Measurements from ENCODE around the gene MTCL3.

The MTCL3 gene

GRCh38 chr6:127539272-127539671, 20.1 kb upstream of the MTCL3 start:
- Histone ChIP-seq H3K36me3 (replicated peaks; ENCODE audit: insufficient read depth, low read depth) (no peaks in the 10 kb centered on the region), H4K20me1 (ENCODE audit: insufficient read depth, poor library complexity, severe bottlenecking) (no peaks in the 10 kb centered on the region), H3K4me2 (no peak overlapping the region), H3K4me1 (ENCODE audit: insufficient read depth) (no peaks in the 10 kb centered on the region), H3K4me3 (no peak overlapping the region), H3K79me2 (no peaks in the 10 kb centered on the region), H3K9me3 (ENCODE audit: low read depth) (no peaks in the 10 kb centered on the region), H3K27ac (no peak overlapping the region), H3K27me3 (peaks cover 12% of the 10 kb centered on the region), H2AFZ (no peak overlapping the region), H3K9me2 (replicated peaks; ENCODE audit: insufficient read depth) (no peaks in the 10 kb centered on the region)
- DNase-seq (ENCODE audit: low spot score): peak; percentile 10
- WGBS (ENCODE audit: low lambda C conversion rate, missing lambda C conversion rate): 53% methylated on average over 2 of the region's 2 CpGs
- peak; percentile 57 for TF ChIP-seq CTCF (IDR thresholded peaks at IDR 0.05; ENCODE audit: poor library complexity)
- no peak for TF ChIP-seq EZH2phosphoT487 (IDR thresholded peaks at IDR 0.05; ENCODE audit: low read depth, severe bottlenecking, unreplicated experiment)
- no peak for TF ChIP-seq EZH2 (IDR thresholded peaks at IDR 0.05; ENCODE audit: borderline replicate concordance)

- TF ChIP-seq EZH2phosphoT487 (IDR thresholded peaks at IDR 0.05; ENCODE audit: low read depth, severe bottlenecking, unreplicated experiment): no peak
- no peak for TF ChIP-seq CTCF (IDR thresholded peaks at IDR 0.05; ENCODE audit: poor library complexity)
- no peak for TF ChIP-seq EZH2 (IDR thresholded peaks at IDR 0.05; ENCODE audit: borderline replicate concordance)
- Histone ChIP-seq H4K20me1 (ENCODE audit: insufficient read depth, poor library complexity, severe bottlenecking) (no peaks in the 10 kb centered on the region), H3K27ac (no peak overlapping the region), H3K9me3 (ENCODE audit: low read depth) (no peaks in the 10 kb centered on the region), H3K36me3 (replicated peaks; ENCODE audit: insufficient read depth, low read depth) (no peaks in the 10 kb centered on the region), H3K4me2 (no peak overlapping the region), H3K27me3 (peaks cover 12% of the 10 kb centered on the region), H3K9me2 (replicated peaks; ENCODE audit: insufficient read depth) (no peaks in the 10 kb centered on the region), H2AFZ (no peak overlapping the region), H3K79me2 (no peaks in the 10 kb centered on the region), H3K4me3 (no peak overlapping the region), H3K4me1 (ENCODE audit: insufficient read depth) (no peaks in the 10 kb centered on the region)
- 72% methylated on average over 2 of the region's 2 CpGs for WGBS (ENCODE audit: low lambda C conversion rate, missing lambda C conversion rate)
- no peak for DNase-seq (ENCODE audit: low spot score)
These were observed 19.7 kb upstream of the MTCL3 start for GRCh38 chr6:127538750-127539264.

- Histone ChIP-seq H3K27ac (no peak overlapping the region), H3K27me3 (peaks cover 12% of the 10 kb centered on the region), H3K9me2 (replicated peaks; ENCODE audit: insufficient read depth) (no peaks in the 10 kb centered on the region), H4K20me1 (ENCODE audit: insufficient read depth, poor library complexity, severe bottlenecking) (no peaks in the 10 kb centered on the region), H3K4me3 (no peak overlapping the region), H3K4me2 (no peak overlapping the region), H3K79me2 (no peaks in the 10 kb centered on the region), H3K9me3 (ENCODE audit: low read depth) (no peaks in the 10 kb centered on the region), H3K36me3 (replicated peaks; ENCODE audit: insufficient read depth, low read depth) (no peaks in the 10 kb centered on the region), H2AFZ (no peak overlapping the region), H3K4me1 (ENCODE audit: insufficient read depth) (no peaks in the 10 kb centered on the region)
- TF ChIP-seq EZH2 (IDR thresholded peaks at IDR 0.05; ENCODE audit: borderline replicate concordance): no peak
- no peak for TF ChIP-seq EZH2phosphoT487 (IDR thresholded peaks at IDR 0.05; ENCODE audit: low read depth, severe bottlenecking, unreplicated experiment)
- no peak for DNase-seq (ENCODE audit: low spot score)
- 82% methylated on average over 3 of the region's 3 CpGs for WGBS (ENCODE audit: low lambda C conversion rate, missing lambda C conversion rate)
These were observed 14.6 kb upstream of the MTCL3 start for GRCh38 chr6:127533736-127534135.

GRCh38 chr6:127533011-127533410, 13.9 kb upstream of the MTCL3 start:
- TF ChIP-seq CTCF (IDR thresholded peaks at IDR 0.05; ENCODE audit: poor library complexity) (no peak), EZH2phosphoT487 (IDR thresholded peaks at IDR 0.05; ENCODE audit: low read depth, severe bottlenecking, unreplicated experiment) (no peak)
- Histone ChIP-seq H3K27me3 (peaks cover 12% of the 10 kb centered on the region), H2AFZ (no peak overlapping the region), H4K20me1 (ENCODE audit: insufficient read depth, poor library complexity, severe bottlenecking) (no peaks in the 10 kb centered on the region), H3K9me2 (replicated peaks; ENCODE audit: insufficient read depth) (no peaks in the 10 kb centered on the region), H3K4me1 (ENCODE audit: insufficient read depth) (no peaks in the 10 kb centered on the region), H3K36me3 (replicated peaks; ENCODE audit: insufficient read depth, low read depth) (no peaks in the 10 kb centered on the region), H3K4me3 (no peak overlapping the region), H3K79me2 (no peaks in the 10 kb centered on the region), H3K4me2 (no peak overlapping the region), H3K27ac (no peak overlapping the region), H3K9me3 (ENCODE audit: low read depth) (no peaks in the 10 kb centered on the region)
- 97% methylated on average over 1 of the region's 1 CpG for WGBS (ENCODE audit: low lambda C conversion rate, missing lambda C conversion rate)
- no peak for DNase-seq (ENCODE audit: low spot score)

All from hepatocyte (in vitro differentiated cells).